ENCODE results near the gene TSPAN8.

The TSPAN8 gene

DNA sequence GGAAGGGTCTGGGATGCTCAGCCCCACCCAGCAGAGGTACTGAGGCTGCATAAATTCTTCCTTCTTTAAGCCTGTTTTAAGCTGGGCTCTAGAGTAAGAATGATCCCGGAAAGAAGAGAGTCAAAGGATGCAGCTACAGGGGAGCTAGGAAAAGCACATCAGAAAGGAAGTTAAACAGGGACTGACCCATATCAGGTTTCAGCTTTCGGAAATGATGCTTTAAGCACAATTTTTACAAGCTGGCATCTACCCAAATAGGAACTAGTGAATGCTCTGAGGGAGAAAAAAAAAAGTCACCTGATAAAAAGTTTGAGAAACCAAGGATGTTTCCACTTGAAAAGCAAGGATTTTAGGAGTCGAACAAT is 22.0 kb downstream of the TSPAN8 start:
- no peak overlapping the region for H3K4me3 ChIP-seq (ENCODE audit: control insufficient read depth, low read depth, low read length)
- no peak for DNase-seq (ENCODE audit: low read depth)
- TF ChIP-seq, protein P1, sequence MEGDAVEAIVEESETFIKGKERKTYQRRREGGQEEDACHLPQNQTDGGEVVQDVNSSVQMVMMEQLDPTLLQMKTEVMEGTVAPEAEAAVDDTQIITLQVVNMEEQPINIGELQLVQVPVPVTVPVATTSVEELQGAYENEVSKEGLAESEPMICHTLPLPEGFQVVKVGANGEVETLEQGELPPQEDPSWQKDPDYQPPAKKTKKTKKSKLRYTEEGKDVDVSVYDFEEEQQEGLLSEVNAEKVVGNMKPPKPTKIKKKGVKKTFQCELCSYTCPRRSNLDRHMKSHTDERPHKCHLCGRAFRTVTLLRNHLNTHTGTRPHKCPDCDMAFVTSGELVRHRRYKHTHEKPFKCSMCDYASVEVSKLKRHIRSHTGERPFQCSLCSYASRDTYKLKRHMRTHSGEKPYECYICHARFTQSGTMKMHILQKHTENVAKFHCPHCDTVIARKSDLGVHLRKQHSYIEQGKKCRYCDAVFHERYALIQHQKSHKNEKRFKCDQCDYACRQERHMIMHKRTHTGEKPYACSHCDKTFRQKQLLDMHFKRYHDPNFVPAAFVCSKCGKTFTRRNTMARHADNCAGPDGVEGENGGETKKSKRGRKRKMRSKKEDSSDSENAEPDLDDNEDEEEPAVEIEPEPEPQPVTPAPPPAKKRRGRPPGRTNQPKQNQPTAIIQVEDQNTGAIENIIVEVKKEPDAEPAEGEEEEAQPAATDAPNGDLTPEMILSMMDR (IDR thresholded peaks at IDR 0.05; ENCODE audit: control insufficient read depth, insufficient read depth, low read depth, low read length, missing control alignments), result no peak

- TF ChIP-seq, protein P1 (IDR thresholded peaks at IDR 0.05; ENCODE audit: control insufficient read depth, insufficient read depth, low read depth, low read length, missing control alignments), result no peak
- H3K4me3 ChIP-seq (ENCODE audit: control insufficient read depth, low read depth, low read length), result no peak overlapping the region
- no peak for DNase-seq (ENCODE audit: low read depth)
Observed at GRCh38 chr12:71135077-71135811, 22.6 kb downstream of the TSPAN8 start.

DNA sequence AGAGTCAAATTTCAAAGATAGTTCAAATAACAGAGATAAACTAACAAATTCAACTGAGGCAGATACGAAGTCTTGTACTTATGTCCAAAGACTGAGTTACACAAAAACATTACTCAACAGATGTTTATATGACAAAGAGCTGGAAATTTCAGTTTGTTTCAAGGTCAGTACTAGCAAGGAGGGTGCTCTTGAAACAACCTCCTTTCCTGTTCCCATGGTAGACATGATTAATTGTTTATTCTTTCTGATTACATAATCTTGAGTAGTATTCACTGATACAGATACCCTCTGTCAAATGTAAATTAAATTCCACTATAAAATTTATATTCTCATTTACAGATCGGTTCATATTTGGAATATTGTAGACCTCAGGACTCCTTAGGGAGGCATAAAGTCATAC is 23.4 kb downstream of the TSPAN8 start:
- TF ChIP-seq, protein P1 (IDR thresholded peaks at IDR 0.05; ENCODE audit: control insufficient read depth, insufficient read depth, low read depth, low read length, missing control alignments), result no peak
- no peak for DNase-seq (ENCODE audit: low read depth)
- H3K4me3 ChIP-seq (ENCODE audit: control insufficient read depth, low read depth, low read length), result no peak overlapping the region

GRCh38 chr12:71130521-71131069 is 27.2 kb downstream of the TSPAN8 start:
- TF ChIP-seq, protein P1 (IDR thresholded peaks at IDR 0.05; ENCODE audit: control insufficient read depth, insufficient read depth, low read depth, low read length, missing control alignments), result no peak
- DNase-seq (ENCODE audit: low read depth), result no peak
- no peak overlapping the region for H3K4me3 ChIP-seq (ENCODE audit: control insufficient read depth, low read depth, low read length)

DNA sequence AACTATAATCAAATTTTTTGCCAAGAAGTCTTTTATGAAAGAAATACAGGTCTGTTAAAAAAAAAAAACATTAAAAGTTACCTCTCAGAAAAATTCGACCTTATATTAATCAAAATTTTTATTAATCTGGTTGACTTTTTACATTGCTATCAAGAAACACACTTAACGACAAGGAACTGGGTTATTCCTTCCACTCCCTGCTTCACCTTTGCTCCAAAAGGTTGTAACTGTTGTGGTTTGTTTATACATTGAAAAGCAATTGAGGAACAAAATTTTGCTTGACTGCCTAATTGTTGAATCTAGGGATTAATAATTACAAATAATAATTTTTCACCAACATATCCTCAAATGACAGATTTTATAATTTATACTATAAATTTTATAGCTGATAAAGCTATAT is 28.4 kb downstream of the TSPAN8 start:
- H3K4me3 ChIP-seq (ENCODE audit: control insufficient read depth, low read depth, low read length), result no peak overlapping the region
- no peak for DNase-seq (ENCODE audit: low read depth)
- TF ChIP-seq, protein P1 (IDR thresholded peaks at IDR 0.05; ENCODE audit: control insufficient read depth, insufficient read depth, low read depth, low read length, missing control alignments), result no peak

- TF ChIP-seq, protein P1 (IDR thresholded peaks at IDR 0.05; ENCODE audit: control insufficient read depth, insufficient read depth, low read depth, low read length, missing control alignments), result no peak
- no peak overlapping the region for H3K4me3 ChIP-seq (ENCODE audit: control insufficient read depth, low read depth, low read length)
- no peak for DNase-seq (ENCODE audit: low read depth)
Observed at GRCh38 chr12:71128191-71128788, 29.5 kb downstream of the TSPAN8 start.
